Measurements from ENCODE around the gene CCDC12.

DNA sequence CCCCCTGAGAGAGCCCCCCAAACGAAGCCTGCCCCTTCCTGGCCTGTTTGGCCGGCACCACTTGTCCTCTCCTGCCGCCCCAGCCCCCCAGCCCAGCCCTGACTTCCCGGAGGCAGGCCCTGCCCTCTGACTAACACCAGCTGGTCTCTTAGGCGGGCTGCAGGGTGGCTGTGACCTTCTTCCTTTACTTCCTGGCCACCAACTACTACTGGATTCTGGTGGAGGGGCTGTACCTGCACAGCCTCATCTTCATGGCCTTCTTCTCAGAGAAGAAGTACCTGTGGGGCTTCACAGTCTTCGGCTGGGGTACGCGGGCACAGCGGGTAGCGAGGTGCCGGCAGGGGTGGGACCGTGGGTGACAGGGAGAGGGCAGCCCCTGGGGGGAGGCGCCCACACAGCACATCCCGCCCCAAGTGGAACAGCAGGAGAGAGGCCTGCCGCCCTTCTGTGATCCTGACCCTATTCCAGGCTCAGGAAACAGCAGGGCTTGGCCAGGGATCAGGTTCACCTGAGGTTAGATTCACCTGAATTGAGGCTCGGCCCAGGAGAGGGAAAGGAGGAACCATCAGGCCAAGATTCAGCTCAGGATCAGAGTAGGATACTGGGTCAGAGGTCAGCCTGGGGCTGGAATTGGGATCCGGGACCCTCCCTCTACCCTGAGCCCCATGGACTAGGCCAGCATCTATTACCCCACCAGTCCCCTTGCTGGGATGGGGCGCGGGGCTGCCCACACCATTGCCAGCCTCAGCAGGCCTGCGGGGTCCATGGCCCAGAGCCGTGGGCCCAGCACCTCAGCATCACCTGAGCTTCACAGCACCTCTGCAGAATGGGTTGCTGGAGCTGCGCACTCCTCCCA lies 77.2 kb downstream of the CCDC12 start:
- TF ChIP-seq POLR2A (IDR thresholded peaks at IDR 0.05; ENCODE audit: low read depth, low read length) (no peak), POLR2AphosphoS5 (IDR thresholded peaks at IDR 0.05; ENCODE audit: low read depth, low read length) (no peak)

All from GM12892 (cell line).